Forelimb muscle (tissue), 1 donor: Measurements from ENCODE around the gene DCHS1. TPM values are rescaled to one million over a fixed set of nuclear protein-coding genes. Genes with fewer than 3 reads are reported as not detected.
A peak's percentile ranks its signal among the peaks of the same experiment; 100 is the strongest.

Experiments used
- DNase-seq: peaks from one replicate; pipeline ENCODE4 v3.0.0-alpha.2; 2013; ENCODE audit warnings: low read depth
- polyA plus RNA-seq: library from polyadenylated mRNA; unstranded; fragments of 120-200 nt; gene quantifications from one replicate; pipeline ENCODE4 v1.2.1, GENCODE V29; 2013; ENCODE audit not compliant: insufficient read length

DCHS1 gene
- polyA plus RNA-seq, 1 donor: 35.8 TPM

GRCh38 chr11:6628526-6628925 is 27.1 kb downstream of the DCHS1 start:
- no peak for DNase-seq

DNA sequence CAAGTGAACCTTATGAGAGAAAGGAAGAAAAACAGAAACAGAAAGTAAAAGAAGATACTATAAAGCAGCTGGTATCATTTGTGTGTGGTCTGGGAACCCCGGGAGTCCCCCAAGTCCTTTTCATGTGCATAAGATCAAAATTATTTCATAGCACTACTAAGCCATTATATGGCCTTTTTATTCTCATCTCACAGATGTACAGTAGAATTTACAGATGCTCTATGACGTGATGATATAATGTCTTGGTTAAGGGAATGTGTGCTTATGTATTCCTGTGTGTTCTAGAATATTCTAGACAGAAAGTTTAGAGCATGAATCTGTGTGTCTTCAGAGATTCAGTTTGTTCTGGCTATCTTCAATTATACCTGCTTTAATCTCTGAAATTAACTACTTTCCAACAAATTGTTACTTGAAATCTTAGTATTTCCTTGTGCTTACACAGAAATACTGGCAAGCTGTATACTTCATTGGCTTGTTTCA is 27.8 kb downstream of the DCHS1 start:
- DNase-seq: no peak

GRCh38 chr11:6626971-6627761 is 28.4 kb downstream of the DCHS1 start:
- DNase-seq: no peak

DNA sequence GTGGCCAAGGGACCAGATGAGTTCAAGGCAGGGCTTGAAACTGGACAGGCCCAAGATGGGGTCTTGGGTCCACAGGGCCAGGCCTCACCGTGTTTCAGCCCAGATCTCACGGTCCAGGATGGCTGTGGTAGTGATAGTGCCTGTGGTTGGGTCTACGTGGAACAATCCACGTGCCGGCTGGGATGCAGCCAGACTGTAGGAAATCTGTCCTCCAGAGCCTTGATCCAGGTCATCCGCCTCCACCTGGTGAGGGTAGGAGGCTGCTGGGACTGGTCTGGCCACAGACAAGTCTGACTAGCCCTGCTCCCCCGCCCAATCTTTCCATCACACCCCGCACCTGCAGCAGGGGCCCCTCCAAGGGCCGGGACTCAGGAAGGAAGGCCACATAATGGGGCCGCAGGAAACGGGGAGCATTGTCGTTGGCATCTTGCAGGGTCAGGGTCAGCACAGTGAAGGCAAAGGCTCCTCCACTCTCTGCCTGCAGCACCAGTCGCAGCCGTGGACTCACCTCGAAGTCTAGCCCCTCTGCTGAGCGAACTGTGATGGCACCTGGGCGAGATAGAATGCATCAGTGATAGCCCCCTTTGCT is 29.7 kb downstream of the DCHS1 start:
- DNase-seq: no peak

DNA sequence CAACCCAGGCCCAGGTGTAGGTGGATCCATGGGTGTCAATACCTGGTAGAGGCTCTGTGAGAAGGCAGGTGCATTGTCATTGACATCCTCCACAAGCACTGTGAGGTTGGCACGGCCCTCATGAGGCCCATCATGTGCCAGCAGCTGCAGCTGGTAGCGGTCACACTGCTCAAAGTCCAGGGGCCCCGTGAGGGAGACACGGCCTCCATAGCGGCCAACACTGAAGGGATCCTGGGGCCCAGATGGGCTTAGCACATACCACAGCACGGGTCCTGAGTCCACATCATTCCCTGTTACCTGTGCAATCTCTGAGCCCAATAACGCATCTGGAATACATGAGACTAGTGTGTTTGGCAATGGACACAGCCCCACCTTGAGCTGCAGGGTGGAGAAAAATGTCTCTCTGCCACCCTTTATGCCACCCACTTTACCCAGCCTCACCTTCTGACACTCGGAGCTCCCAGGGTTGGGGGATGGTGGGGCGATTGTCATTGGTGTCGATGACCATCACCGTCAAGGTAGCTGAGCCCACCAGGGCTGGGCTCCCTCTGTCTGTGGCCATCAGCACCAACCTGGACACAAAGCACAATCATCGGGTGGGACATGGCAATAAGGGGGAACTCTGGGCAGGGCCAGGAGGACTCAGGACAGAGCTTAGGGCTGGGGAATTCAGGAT is 30.3 kb downstream of the DCHS1 start:
- DNase-seq: no peak

GRCh38 chr11:6623391-6624363 is 31.9 kb downstream of the DCHS1 start:
- no peak for DNase-seq

- DNase-seq: no peak
Measured at GRCh38 chr11:6622261-6623171, 33.1 kb downstream of the DCHS1 start.

GRCh38 chr11:6621711-6622211 is 33.8 kb downstream of the DCHS1 start:
- no peak for DNase-seq

- DNase-seq: no peak
Measured at GRCh38 chr11:6620636-6621035, 35.0 kb downstream of the DCHS1 start.

- DNase-seq: peak; percentile 93
Measured at GRCh38 chr11:6619004-6619745, 36.4 kb downstream of the DCHS1 start, which contains the start of gene TPP1. TPP1 (minus strand) TSS chr11:6619422; CDS start chr11:6619400, 22 bp downstream.

DNA sequence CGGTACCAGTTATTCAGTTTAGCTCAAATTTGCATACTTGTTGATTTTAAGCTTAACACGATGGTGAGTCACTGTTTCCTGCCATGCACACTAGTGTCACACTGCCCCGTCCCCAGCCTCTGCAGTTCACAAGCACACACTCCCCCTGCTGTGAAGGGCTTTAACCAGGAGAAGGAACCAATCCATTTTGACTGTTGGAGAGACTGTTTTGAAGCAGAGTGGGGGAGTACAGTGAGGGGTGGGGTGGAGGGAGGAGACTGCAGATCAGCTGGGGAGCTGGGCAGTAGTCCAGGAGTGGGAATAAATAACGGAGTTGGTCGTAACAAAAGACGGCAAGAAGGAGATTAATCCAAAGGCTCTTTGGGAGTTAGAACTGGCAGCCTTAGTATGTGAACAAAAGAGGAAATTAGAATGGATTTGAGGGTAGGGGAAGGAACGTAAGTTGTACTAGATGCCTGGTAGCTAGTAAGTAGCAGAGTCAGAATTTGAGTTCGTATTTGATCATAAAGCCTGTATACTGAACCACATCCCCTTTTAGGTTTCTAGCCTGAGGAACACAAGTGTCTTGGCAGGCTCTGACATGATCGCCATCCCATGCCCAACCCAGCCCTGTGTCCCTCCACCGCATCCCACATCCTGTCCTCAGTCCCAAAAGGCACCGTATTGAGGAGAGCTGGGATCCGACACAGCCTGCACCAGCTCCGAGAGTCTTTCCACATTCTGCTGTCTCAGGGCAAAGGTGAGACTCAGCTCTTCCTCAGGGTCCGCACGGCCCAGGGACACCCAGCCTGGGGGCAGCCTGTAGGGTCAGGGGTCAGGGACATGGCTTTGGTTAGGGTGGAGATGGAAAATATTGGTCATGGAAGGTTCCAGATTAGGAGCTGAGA is 37.2 kb downstream of the DCHS1 start:
- DNase-seq: no peak

DNA sequence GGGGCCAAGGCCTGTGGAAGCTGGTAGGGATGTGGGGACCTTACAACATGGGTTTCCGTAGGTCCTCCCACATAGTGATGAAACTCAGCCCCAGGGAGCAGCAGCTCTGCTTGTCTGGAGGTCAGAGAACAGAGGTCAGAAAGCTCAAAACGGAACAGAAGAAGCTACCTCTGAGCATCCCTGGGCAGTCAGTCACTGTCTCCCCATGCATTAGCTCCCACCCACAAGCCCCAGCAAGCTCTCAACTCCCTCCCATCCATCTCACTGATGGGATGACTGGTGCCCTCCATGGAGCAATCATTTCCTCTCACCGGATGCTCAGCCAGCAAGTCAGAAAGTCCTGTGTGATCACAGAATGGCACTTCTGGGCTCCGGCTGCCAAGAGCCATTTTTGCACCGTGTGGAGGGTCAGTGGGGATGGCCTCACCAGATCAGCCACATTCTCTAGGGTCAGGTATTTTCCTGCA is 38.3 kb downstream of the DCHS1 start:
- DNase-seq: no peak

GRCh38 chr11:6616596-6617250 is 38.9 kb downstream of the DCHS1 start:
- no peak for DNase-seq

DNA sequence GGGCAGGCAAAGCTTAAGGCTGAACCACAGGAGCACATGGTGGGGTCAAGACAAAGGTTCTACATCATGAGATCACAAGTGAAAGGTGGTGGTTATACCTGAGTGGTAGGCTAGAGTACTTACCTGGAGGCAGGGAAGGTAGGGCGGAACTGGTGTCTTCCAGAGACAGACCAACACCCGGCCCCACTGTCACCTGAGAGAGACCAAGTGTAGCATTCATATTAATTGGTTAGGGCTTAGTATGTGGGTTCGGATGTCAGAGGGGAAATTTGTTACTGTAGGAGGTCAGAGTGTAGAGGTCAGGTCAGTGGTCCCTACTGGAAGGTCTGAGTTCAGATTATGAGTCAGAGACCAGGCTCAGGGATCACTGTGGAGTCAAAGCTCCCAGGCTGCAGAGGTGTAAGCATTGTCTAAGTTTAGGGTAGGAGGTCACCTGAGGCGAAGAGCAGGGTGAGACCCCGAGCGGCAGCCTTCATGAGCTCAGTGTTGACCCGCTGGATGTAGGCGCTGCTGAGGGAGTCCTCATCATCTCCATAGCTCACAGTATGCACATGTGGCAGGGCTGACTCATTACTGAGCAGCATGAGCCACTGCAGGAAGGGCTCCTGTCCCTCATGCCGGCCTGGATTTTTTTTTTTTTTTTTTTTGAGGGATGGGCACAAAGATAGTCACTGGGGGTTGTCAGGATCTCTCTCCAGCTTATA is 39.6 kb downstream of the DCHS1 start:
- no peak for DNase-seq

DNA sequence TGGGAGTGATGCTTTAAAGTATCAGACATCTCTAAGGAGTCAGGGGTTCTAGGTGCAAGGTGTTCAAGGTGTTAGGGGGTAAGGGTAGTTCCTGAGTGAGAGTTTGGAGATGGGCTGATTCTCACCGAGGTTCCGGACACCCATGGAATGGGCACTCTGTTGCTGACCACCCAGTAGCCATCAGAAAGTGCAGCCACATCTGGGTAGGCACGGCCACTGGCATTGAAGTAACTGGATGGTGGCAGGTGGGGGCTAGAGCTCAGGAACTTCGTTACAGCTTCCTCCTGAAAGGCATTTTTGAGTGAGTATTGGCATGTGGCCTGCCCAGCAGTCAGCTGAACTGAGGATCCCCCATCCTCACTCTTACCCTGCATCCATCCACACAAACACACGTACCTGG is 40.6 kb downstream of the DCHS1 start:
- DNase-seq: no peak

DNA sequence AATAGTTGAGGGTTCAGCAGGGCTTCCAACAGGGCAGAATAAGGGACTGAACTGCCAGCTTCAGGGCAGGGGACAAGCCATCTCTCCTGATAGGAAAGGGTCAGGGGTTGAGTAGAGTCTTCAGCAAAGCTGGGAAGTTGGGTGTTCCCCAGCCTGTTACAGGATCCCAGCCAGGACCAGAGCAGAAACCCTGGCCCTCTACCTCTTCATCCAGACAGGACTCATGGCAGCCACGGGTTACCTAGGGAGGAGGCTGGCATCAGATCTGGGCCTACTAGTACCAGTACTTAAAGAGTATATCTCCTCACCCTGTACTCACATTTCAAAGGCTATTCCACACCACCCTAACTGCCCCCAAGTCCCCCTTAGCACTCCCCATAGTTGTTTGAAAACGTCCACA is 41.2 kb downstream of the DCHS1 start:
- DNase-seq: no peak

GRCh38 chr11:6613496-6613895 is 42.1 kb downstream of the DCHS1 start:
- no peak for DNase-seq
